ENCODE results near the gene ZNF813. TPM values are rescaled to one million over a fixed set of nuclear protein-coding genes. Genes with fewer than 3 reads are reported as not detected.
"Not testable (repeated sequence)": the region's sequence is repeated elsewhere in the genome, so short reads cannot be mapped to it uniquely, and the experiment has no call there.

The ZNF813 gene
- polyA plus RNA-seq, 3 donors = 0.32 to 1.9 (median 0.61) TPM

DNA sequence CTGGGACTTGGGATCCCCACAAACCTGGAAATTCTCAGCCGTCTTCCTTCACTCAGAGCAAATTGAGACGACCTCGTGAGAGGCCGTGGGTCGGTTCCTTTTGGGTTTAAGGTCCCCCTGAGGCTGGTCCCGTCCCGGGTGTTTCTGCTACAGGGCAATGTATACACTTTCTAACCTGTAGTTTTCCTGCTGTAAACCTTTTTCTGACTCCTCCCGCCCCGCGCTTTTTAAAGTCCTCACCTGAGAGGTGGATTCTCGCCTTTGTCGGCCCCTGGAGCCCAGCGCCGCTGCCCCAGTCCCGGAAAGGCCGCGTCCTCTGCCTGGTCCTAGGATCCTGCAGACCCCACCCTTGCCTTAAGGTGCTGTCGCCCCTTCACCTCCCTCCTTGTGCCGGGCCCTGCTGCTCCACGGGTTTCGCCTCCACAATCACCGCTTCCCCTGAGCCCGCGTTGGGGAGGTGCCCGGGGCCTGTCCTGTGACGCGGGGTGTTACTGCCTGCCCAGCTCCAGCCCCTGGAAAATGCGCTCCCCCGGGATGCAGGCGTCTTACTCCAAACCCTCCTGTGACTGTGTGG is 35.4 kb upstream of the ZNF813 start:
- Histone ChIP-seq H3K36me3 (replicated peaks in 1 of 2; ENCODE audit: control insufficient read depth in 1 of 2, insufficient read depth in 2 of 2, low read length in 2 of 2) (peaks cover 13 to 40% of the 10 kb centered on the region in 2 donors), H3K27ac (ENCODE audit: low read depth in 1 of 2, low read length in 2 of 2) (peak overlapping the region; percentile 66 to 93), H3K9ac (ENCODE audit: insufficient read depth, low read length, poor library complexity, severe bottlenecking) (peak overlapping the region; percentile 90), H3K4me2 (replicated peaks; ENCODE audit: extremely low read depth, low read length, poor library complexity, severe bottlenecking) (peak overlapping the region; percentile 80), H4K20me1 (ENCODE audit: insufficient read depth, low read length) (no peaks in the 10 kb centered on the region), H3K4me1 (ENCODE audit: control insufficient read depth in 1 of 2, insufficient read depth in 2 of 2, low read length in 2 of 2) (peaks cover 18 to 20% of the 10 kb centered on the region in 2 donors), H3K9me3 (replicated peaks in 1 of 2; ENCODE audit: control insufficient read depth in 1 of 2, insufficient read depth in 1 of 2, low read length in 2 of 2) (peaks cover 16 to 26% of the 10 kb centered on the region in 2 donors), H3K27me3 (ENCODE audit: control insufficient read depth in 2 of 2, insufficient read depth in 2 of 2, low read length in 2 of 2) (peaks cover 0 to 4% of the 10 kb centered on the region in 2 donors), H3K79me2 (ENCODE audit: insufficient read depth, low read length) (peaks cover 27% of the 10 kb centered on the region), H3K4me3 (replicated peaks in 1 of 3; ENCODE audit: low read depth in 2 of 3, low read length in 3 of 3) (peak overlapping the region; percentile 51 to 94 (median 91)), H2AFZ (ENCODE audit: insufficient read depth, low read depth, low read length, poor library complexity, severe bottlenecking) (peak overlapping the region; percentile 99)
- peaks cover 33 to 37% of the 10 kb centered on the region in 2 donors for H3K36me3 Mint-ChIP-seq
- TF ChIP-seq, protein P1, sequence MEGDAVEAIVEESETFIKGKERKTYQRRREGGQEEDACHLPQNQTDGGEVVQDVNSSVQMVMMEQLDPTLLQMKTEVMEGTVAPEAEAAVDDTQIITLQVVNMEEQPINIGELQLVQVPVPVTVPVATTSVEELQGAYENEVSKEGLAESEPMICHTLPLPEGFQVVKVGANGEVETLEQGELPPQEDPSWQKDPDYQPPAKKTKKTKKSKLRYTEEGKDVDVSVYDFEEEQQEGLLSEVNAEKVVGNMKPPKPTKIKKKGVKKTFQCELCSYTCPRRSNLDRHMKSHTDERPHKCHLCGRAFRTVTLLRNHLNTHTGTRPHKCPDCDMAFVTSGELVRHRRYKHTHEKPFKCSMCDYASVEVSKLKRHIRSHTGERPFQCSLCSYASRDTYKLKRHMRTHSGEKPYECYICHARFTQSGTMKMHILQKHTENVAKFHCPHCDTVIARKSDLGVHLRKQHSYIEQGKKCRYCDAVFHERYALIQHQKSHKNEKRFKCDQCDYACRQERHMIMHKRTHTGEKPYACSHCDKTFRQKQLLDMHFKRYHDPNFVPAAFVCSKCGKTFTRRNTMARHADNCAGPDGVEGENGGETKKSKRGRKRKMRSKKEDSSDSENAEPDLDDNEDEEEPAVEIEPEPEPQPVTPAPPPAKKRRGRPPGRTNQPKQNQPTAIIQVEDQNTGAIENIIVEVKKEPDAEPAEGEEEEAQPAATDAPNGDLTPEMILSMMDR (IDR thresholded peaks at IDR 0.05) = no peak
- H3K4me3 Mint-ChIP-seq = peak overlapping the region; percentile 93 to 96
- peak in 2 of 3 donors; percentile 6 to 8 for DNase-seq
- peaks cover 1 to 9% (median 6%) of the 10 kb centered on the region in 3 donors for H3K27me3 Mint-ChIP-seq (ENCODE audit: low read depth in 3 of 3)
- peaks cover 19% of the 10 kb centered on the region for H3K4me1 Mint-ChIP-seq
- WGBS (ENCODE audit: insufficient coverage) = under 1% methylated on average over 25 of the region's 30 CpGs
- peaks cover 5 to 30% (median 22%) of the 10 kb centered on the region in 7 donors for H3K9me3 Mint-ChIP-seq
- peak overlapping the region; percentile 93 to 96 (median 94) for H3K27ac Mint-ChIP-seq
- intact Hi-C loops (cut with micrococcal nuclease) = loop anchor here (2.0 to 10.0 kb wide), 6 partner anchors 35 to 235 kb away; partner anchors contain the start of genes ZNF765 (in 2 of the 2) and ZNF813 (in 2 of the 2)

GRCh38 chr19:53443809-53444208 is 23.7 kb upstream of the ZNF813 start:
- H3K27me3 ChIP-seq (ENCODE audit: control insufficient read depth in 2 of 2, insufficient read depth in 2 of 2, low read length in 2 of 2); H3K27ac ChIP-seq (ENCODE audit: low read depth in 1 of 2, low read length in 2 of 2); H3K4me1 Mint-ChIP-seq; H3K4me3 Mint-ChIP-seq; H4K20me1 ChIP-seq (ENCODE audit: insufficient read depth, low read length); H3K9ac ChIP-seq (ENCODE audit: insufficient read depth, low read length, poor library complexity, severe bottlenecking); H3K27me3 Mint-ChIP-seq (ENCODE audit: low read depth in 3 of 3); intact Hi-C loops (cut with micrococcal nuclease); H3K4me2 ChIP-seq (replicated peaks; ENCODE audit: extremely low read depth, low read length, poor library complexity, severe bottlenecking); DNase-seq; H2AFZ ChIP-seq (ENCODE audit: insufficient read depth, low read depth, low read length, poor library complexity, severe bottlenecking); H3K4me1 ChIP-seq (ENCODE audit: control insufficient read depth in 1 of 2, insufficient read depth in 2 of 2, low read length in 2 of 2); H3K79me2 ChIP-seq (ENCODE audit: insufficient read depth, low read length); H3K27ac Mint-ChIP-seq: not testable (repeated sequence)
- Mint-ChIP-seq H3K9me3 (peaks cover 63 to 93% (median 87%) of the 10 kb centered on the region in 7 donors), H3K36me3 (peaks cover 63 to 93% of the 10 kb centered on the region in 2 donors)
- peaks cover 80 to 88% of the 10 kb centered on the region in 2 donors for H3K9me3 ChIP-seq (replicated peaks in 1 of 2; ENCODE audit: control insufficient read depth in 1 of 2, insufficient read depth in 1 of 2, low read length in 2 of 2)
- peak overlapping the region in 1 of 3 experiments; percentile 25 for H3K4me3 ChIP-seq (replicated peaks in 1 of 3; ENCODE audit: low read depth in 2 of 3, low read length in 3 of 3)
- peaks cover 24 to 74% of the 10 kb centered on the region in 2 donors for H3K36me3 ChIP-seq (replicated peaks in 1 of 2; ENCODE audit: control insufficient read depth in 1 of 2, insufficient read depth in 2 of 2, low read length in 2 of 2)
- WGBS (ENCODE audit: insufficient coverage) = no CpG with 5 or more reads among the region's 2 CpGs

DNA sequence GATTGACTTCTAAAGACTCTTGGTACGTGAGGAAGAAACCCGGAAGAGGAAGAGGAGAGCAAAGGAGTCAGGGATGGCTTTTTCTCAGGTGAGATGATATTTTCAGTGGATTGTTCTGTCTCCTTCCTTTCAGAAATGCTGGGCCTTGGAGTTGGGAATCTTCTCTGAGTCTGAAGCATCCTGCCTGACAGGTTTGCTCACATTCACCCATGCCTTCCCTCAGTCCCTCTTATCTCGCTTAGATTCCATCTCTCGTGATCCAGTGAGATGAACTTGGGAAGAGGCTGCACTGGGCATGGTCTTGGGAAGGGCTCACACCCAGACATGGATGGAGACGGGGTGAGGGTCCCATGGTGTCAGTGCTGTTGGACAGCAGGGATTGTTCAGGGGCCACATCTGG is 20.3 kb upstream of the ZNF813 start:
- H3K27me3 ChIP-seq (ENCODE audit: control insufficient read depth in 2 of 2, insufficient read depth in 2 of 2, low read length in 2 of 2); H3K4me3 ChIP-seq (replicated peaks in 1 of 3; ENCODE audit: low read depth in 2 of 3, low read length in 3 of 3); H3K4me2 ChIP-seq (replicated peaks; ENCODE audit: extremely low read depth, low read length, poor library complexity, severe bottlenecking); H3K4me1 ChIP-seq (ENCODE audit: control insufficient read depth in 1 of 2, insufficient read depth in 2 of 2, low read length in 2 of 2); H3K79me2 ChIP-seq (ENCODE audit: insufficient read depth, low read length); H2AFZ ChIP-seq (ENCODE audit: insufficient read depth, low read depth, low read length, poor library complexity, severe bottlenecking); DNase-seq; intact Hi-C loops (cut with micrococcal nuclease); H3K27ac ChIP-seq (ENCODE audit: low read depth in 1 of 2, low read length in 2 of 2); H3K4me1 Mint-ChIP-seq; H3K27me3 Mint-ChIP-seq (ENCODE audit: low read depth in 3 of 3); H4K20me1 ChIP-seq (ENCODE audit: insufficient read depth, low read length); H3K9ac ChIP-seq (ENCODE audit: insufficient read depth, low read length, poor library complexity, severe bottlenecking); H3K27ac Mint-ChIP-seq; H3K4me3 Mint-ChIP-seq: not testable (repeated sequence)
- H3K9me3 Mint-ChIP-seq = peaks cover 66 to 96% (median 90%) of the 10 kb centered on the region in 7 donors
- 100% methylated on average over 2 of the region's 5 CpGs for WGBS (ENCODE audit: insufficient coverage)
- Histone ChIP-seq H3K36me3 (replicated peaks in 1 of 2; ENCODE audit: control insufficient read depth in 1 of 2, insufficient read depth in 2 of 2, low read length in 2 of 2) (peaks cover 32 to 75% of the 10 kb centered on the region in 2 donors), H3K9me3 (replicated peaks in 1 of 2; ENCODE audit: control insufficient read depth in 1 of 2, insufficient read depth in 1 of 2, low read length in 2 of 2) (peaks cover 83 to 88% of the 10 kb centered on the region in 2 donors)
- H3K36me3 Mint-ChIP-seq = peaks cover 65 to 93% of the 10 kb centered on the region in 2 donors

Measured in CD14-positive monocyte (primary cell).